GM18858 (cell line): Measurements from ENCODE around the gene KDM4B.
"Not testable (repeated sequence)": the region's sequence is repeated elsewhere in the genome, so short reads cannot be mapped to it uniquely, and the experiment has no call there.

Experiments used
- ATAC-seq: cut with Tn5 transposase; IDR thresholded peaks from one replicate; pipeline ENCODE4 v1.9.1; 2021; ENCODE audit not compliant: unreplicated experiment

The KDM4B gene

DNA sequence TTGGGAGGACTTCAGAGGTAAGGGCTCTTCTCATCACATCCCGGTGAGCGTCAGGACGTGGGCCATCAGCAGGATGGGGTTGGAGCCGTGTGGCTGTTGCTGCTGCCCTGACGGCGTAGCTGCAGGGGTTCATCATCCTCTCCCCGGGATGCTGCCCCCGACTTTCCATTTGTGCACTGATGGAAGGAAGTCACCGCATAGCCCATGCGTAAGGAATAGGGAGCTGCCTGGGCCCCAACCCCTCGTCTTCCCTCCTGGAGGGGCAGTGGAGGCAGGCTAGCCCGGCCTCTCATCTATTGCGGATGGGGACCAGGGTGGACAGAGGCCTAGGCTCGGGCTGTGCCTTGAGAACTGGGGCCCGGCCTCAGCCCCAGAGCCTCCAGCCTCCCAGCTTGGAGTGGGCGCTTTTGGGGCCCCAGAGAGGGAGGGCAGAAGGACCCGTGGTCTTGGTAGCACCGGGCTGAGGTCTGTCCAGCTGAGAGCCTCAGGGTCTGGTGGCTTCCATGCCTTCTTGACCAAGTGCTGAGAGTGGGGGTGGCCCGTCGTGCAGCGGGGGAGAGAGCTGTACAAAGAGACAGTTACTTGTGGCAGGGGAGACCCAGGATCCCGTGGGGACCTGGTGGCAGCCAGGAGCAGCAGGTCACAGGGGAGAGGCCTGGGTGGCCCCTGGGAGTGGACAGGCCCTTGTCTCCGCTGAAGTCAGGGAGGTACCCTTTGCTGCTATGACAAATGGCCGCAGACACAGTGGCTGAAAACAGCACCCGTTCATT, 44.0 kb downstream of the KDM4B start:
- ATAC-seq = no peak

DNA sequence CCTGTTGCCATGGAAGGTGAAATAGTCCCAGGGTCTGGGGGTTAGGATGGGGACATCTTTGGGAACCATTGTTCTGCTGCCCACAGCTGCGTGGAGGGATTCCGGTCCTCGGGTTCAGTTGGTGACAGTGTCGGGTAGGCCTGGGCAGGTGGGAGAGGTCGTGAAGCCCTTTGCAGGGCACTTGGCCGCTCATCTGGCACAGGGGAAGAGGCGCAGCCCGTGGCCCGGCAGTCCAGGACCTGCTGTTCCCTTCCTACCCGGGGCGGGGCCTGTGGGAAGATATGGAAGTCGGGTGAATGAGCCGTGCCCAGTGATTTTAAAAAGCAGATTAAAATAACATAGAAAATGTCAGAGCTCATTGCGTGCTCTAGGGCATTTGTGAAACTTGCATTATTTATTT, 44.8 kb downstream of the KDM4B start:
- no peak for ATAC-seq

DNA sequence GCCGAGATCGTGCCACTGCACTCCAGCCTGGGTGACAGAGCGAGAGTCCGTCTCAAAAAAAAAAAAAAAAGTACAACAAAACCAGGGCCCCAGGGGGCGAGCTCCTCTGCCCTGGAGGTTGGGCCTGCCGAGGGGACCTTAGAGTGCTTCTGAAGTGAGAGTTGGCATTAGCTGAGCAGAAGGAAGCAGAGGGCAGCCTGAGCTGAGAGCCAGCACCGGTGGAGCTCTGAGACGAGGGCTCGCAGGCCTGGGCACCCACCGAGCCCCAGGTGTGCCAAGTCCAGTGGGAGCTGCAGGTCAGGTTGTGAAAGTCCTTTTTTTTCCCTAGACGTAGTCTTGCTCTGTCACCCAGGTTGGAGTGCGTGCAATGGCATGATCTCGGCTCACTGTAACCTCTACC, 46.0 kb downstream of the KDM4B start:
- ATAC-seq = no peak

- ATAC-seq = no peak
These were observed 47.4 kb downstream of the KDM4B start for GRCh38 chr19:5016268-5016667.

GRCh38 chr19:5016781-5017180, 47.9 kb downstream of the KDM4B start:
- ATAC-seq = no peak

- ATAC-seq = no peak
These were observed 48.3 kb downstream of the KDM4B start for GRCh38 chr19:5017235-5017634.

GRCh38 chr19:5018224-5019015, 49.5 kb downstream of the KDM4B start:
- ATAC-seq = no peak

- no peak for ATAC-seq
These were observed 51.5 kb downstream of the KDM4B start for GRCh38 chr19:5020368-5020767.

- no peak for ATAC-seq
These were observed 52.1 kb downstream of the KDM4B start for GRCh38 chr19:5021046-5021445.

GRCh38 chr19:5022066-5022860, 53.4 kb downstream of the KDM4B start:
- ATAC-seq = no peak

GRCh38 chr19:5023128-5023571, 54.2 kb downstream of the KDM4B start:
- no peak for ATAC-seq

DNA sequence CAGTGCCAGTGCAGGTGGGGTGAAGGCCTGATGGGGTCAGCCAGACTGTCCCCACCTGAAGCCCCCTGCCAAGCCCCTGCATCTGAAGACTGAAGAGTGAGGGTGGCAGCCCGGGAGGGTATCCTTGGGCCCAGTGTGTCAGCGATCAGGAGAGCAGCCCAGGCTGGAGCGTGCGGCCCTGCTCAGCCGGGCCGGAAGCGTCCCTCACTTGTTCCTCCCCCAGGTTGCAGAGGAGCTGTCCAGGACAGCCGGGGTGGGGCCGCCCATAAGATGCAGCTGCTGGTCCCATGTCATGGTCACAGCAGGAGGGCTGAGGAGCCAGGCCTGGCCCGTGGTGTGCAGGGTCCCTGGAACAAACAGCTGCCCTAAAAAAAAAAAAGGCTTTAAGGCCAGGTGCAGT, 55.4 kb downstream of the KDM4B start:
- no peak for ATAC-seq

DNA sequence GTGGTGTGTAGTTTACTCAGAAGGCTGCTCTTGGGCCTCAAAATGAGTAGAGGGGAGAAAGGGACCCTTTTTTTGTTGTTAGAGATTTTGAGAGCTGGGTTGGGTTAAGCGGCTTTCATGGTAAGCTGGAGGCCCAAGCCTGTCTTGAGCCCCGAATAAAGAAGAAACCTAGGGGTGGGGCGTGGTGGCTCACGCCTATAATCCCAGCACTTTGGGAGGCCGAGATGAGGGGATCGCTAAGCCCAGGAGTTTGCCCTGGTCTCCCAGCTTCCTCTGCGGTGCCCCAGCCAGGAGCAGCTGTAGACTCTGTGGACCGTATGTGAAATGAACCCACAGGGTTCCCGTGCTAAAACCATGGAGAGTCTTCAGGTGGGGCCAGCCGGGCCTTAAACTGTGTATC, 56.1 kb downstream of the KDM4B start:
- no peak for ATAC-seq

- no peak for ATAC-seq
These were observed 57.9 kb downstream of the KDM4B start for GRCh38 chr19:5026706-5027273.

GRCh38 chr19:5028229-5028886, 59.4 kb downstream of the KDM4B start:
- no peak for ATAC-seq

GRCh38 chr19:5029596-5029995, 60.7 kb downstream of the KDM4B start:
- ATAC-seq = not testable (repeated sequence)

DNA sequence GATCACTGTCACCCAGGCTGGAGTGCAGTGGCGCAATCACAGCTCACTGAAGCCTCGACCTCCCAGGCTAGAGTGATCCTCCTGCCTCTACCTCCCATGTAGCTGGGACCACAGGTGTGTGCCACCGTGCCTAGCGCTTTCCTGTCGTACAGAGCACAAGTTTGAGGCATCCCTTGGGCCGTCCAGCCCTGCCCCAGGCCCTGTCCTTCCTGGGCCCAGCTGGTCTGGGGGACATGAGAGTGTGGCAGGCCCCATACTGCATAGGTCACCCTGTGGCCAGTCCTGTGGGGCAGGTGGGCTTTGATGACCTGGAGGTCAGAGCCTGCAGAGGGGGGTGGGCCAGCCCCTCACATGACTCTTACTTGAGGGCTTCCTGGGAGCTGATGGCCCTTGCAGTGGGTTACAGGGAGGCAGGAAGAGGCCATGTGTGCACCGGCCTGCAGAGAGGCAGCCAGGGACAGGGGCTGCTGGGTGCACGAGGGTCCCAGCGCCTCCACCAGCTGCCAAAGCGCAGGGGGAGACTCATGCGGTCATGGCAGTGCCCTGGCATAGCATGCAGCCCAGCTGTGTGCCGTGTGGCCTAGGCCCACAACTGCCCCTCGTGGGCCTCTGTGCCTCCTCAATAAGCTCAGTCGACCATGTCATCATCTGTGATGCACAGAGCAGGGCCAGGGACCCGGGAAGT, 61.4 kb downstream of the KDM4B start:
- ATAC-seq = no peak

DNA sequence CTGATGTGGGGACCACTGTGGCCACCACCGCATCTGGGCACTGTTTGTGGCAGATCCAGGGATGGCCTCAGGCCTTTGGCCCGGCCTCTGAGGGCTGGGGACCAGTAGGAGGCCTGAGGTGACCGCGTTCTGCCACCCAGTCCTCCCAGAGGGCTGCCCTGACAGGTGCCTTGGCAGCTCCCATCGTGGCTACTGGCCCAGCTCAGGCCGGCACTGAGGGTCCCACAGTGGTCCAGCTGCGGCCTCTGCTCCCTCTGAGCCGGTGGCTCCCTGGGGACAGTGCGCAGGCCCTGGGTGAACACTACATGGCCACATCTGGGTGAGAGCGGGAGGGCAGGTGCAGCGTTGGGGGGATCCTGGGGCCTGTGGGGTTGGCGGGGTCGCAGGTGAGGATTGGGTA, 61.9 kb downstream of the KDM4B start:
- no peak for ATAC-seq

- ATAC-seq = no peak
These were observed 62.6 kb downstream of the KDM4B start for GRCh38 chr19:5031231-5032100.
